Breast epithelium (tissue), 3 donors: ENCODE measurements around the gene EDC4.

ENCODE experiments used
- POLR2A ChIP-seq: fragments of 450-650 bp; IDR thresholded peaks from one replicate; pipeline ENCODE4 v1.6.1; 2016; ENCODE audit warnings: antibody characterized with exemption, mild to moderate bottlenecking, moderate library complexity
- TF ChIP-seq, protein P1 (sequence below), 3 donors: fragments of 450-650 bp; IDR thresholded peaks; one replicate each; pipeline ENCODE4 v1.5.1; 2016 to 2017; ENCODE audit warnings: antibody characterized with exemption in 3 of 3, mild to moderate bottlenecking in 3 of 3, moderate library complexity in 3 of 3

DNA sequence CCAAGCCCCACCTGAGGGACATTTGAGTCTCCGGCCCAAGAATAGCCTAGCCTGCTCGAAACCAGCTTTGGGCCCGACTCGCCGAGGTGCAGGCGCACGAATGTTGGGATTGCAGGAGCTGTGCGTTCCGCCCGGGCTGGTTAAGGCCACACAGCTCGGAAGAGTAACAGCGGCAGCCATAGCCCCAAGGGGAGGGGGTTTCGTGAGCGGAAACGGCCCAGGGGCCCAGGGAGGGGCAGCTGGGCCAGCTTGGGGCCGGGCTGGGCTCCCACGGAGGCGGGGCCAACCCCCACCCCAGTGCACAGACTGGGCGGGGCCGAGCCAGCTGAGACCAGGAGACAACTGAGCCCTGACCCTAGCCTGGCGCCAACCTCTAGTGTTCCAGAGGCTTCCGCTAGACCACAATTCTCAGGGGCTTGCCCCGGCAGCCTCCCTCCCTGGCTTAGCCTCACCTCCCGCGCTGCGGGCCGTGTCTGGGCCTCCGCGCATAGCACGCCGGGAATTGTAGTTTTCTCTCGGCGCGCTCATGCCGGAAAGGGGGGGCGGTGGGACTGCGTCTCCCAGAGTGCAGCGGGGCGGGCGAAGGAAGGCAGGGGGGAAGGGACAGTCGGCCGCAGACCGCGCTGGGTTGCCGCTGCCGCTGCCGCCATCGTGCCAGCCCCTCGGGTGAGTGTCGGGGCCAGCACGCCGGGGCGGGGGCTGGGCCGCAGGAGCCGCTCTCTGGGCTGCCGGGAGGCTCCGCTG, 26.4 kb upstream of the EDC4 start, which contains the start of gene NUTF2:
- TF ChIP-seq POLR2A: peak; percentile 66
- TF ChIP-seq, protein P1, sequence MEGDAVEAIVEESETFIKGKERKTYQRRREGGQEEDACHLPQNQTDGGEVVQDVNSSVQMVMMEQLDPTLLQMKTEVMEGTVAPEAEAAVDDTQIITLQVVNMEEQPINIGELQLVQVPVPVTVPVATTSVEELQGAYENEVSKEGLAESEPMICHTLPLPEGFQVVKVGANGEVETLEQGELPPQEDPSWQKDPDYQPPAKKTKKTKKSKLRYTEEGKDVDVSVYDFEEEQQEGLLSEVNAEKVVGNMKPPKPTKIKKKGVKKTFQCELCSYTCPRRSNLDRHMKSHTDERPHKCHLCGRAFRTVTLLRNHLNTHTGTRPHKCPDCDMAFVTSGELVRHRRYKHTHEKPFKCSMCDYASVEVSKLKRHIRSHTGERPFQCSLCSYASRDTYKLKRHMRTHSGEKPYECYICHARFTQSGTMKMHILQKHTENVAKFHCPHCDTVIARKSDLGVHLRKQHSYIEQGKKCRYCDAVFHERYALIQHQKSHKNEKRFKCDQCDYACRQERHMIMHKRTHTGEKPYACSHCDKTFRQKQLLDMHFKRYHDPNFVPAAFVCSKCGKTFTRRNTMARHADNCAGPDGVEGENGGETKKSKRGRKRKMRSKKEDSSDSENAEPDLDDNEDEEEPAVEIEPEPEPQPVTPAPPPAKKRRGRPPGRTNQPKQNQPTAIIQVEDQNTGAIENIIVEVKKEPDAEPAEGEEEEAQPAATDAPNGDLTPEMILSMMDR (IDR thresholded peaks at IDR 0.05): peak in 1 of 3 donors; percentile 10
